Inflammatory macrophage (primary cell): ENCODE data around the gene ZNF511.
"Not testable (repeated sequence)": the region's sequence is repeated elsewhere in the genome, so short reads cannot be mapped to it uniquely, and the experiment has no call there.

ENCODE experiments used
- DNase-seq, 2 donors: peaks; one replicate each; pipeline ENCODE4 v3.0.0-alpha.2; 2020 to 2022
- total RNA-seq, 18 experiments: gene quantifications; one replicate each; lab custom pipeline; 2026; ENCODE audit warnings: mixed read lengths in 6 of 18, inconsistent platforms in 2 of 18; lab: John Stamatoyannopoulos, UW

The ZNF511 gene
- 1.7 to 10.5 (median 4.8) reads per million in 18 experiments for total RNA-seq

- peak; percentile 86 to 92 for DNase-seq
These were observed at the start of gene ZNF511, which contains the start of gene TUBGCP2 for GRCh38 chr10:133308421-133309099. ZNF511 (plus strand) TSS chr10:133308914; CDS start chr10:133308944, 30 bp downstream. TUBGCP2 (minus strand) TSS chr10:133308872; CDS start chr10:133302941, 5,931 bp downstream.

DNA sequence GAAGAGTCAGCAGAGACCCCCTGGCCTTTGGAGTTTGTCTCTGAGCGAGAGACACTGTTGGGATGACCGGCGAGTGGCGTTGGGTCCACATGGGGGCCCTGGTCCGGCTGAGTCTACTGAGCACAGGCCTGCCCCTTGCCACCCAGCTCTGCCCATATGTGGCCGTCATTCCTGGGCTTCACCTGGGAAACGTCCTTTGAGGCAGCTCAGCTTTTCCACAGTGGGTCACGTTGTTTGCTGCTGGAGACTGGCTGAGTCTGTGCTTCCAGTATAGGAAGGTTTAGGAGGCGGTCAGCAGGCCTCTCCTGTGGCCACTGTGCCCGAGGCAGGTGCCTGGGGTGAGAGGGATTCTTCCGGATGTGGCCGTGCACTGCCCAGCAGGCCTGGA lies 49.1 kb upstream of the ZNF511 start:
- DNase-seq = no peak

- peak; percentile 62 to 76 for DNase-seq
These were observed 47.6 kb upstream of the ZNF511 start for GRCh38 chr10:133260895-133261725.

- DNase-seq = peak; percentile 69 to 83
These were observed 46.9 kb upstream of the ZNF511 start for GRCh38 chr10:133261726-133262325.

DNA sequence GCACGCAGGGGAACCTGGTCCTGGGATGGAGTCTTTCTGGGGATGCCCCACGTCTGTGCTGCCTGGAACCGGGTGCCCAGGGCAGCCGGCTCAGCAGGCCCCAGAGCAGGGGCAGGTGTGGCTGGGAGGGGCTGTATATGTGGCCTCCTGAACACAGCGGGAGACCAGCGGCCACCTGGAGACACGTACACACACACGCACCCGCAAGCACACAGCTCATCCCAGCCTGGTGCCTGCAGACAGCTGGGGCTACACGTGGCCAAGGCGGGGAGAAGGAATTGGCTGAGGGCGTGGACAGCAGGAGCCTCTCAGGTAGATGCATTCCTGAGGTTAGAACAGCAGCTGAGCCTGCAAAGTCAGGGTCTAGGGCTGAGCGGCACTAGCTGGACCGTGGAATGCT lies 46.0 kb upstream of the ZNF511 start:
- DNase-seq = no peak

GRCh38 chr10:133263674-133264073 lies 45.0 kb upstream of the ZNF511 start:
- DNase-seq = no peak

DNA sequence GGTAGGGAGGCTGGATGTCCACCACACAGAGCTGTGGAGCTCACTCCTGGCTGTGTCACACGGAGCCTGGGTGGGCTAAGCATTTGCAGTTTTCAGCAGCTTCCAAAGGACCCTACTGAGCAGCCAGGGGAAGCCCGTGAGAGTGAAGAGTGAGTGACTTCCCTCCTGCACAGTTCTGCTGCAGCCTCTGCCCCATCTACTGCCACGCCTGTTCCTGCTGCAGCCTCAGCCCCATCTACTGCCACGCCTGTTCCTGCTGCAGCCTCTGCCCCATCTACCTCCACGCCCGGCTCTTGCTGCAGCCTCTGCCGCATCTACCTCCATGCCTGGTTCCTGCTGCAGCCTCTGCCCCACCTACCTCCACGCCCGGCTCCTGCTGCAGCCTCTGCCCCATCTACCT lies 44.3 kb upstream of the ZNF511 start:
- DNase-seq = peak; percentile 56 to 71

GRCh38 chr10:133265052-133265451 lies 43.7 kb upstream of the ZNF511 start:
- not testable (repeated sequence) for DNase-seq

DNA sequence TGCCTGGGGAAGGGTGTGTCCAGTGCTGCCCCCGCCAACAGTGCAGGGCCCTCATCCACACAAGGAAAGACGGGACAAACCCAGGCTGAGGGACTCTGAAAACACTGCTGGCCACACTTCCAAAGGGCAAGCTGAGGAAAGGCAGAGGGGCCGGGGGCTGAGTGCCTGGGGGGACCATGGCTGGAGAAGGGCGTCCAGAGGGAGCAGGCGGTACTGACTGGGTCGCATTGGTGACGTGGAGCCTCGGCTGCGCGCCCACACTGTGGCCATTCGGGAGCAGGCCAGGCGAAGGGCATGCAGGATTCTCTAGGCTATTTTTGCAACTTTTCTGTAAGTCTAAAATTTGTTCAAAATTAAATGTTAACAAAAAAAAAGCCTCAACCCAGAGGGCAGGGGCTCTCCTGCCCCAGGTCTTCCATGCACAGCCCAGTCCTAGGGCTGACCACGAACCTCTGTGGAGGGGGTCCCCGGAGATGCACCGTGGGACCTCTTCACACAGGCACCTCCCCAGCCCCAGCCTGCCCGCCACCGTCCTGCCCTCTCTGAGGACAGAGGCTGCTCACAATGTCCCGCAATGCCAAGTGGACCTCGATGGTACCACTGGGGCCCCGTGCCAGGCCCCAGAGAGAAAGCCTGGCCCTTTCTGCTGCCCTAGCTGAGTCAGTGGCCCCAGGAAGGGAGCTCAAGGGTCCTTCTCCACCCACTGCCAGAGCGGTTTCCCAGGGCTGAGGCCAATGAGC lies 42.5 kb upstream of the ZNF511 start:
- DNase-seq = no peak

DNA sequence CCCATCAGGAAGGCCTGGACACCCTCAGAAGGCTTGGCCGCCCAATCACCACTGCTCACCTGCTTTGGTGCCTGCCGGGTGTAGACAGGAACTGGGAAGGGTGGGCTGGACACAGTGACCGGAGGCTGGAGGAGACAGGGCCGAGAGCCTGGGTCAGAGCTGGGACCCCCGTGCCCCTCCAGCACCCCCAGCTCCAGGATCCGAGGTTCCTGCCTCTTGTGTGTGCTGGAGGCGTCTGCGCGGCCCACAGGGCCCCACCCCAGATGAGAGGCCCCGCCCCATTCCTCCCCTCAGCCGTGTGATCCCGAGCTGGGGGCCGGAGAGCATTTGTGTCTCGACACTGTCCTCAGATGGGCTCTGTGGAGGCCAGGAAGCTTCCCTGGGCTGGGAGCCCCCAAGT lies 41.4 kb upstream of the ZNF511 start:
- no peak for DNase-seq

DNA sequence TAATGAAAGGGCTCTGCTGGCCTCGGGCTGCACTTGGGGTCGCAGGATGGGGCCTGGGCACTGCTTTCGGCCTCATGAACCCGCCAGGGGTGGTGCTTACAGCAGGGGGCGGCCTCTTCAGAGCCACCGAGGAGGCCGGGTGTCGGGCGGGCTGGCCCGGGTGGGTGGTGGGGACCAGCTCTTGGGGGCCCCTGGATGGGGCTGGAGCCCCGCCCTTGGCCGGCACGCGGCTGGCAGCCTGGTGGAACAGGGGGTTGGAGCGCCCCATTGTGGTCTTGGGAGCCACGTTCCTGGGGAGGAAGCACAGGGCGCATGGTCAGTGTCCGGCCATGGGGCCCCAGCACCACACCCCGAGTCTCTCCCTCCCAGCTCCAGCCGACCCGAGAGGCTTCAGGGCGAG lies 40.9 kb upstream of the ZNF511 start:
- no peak for DNase-seq

DNA sequence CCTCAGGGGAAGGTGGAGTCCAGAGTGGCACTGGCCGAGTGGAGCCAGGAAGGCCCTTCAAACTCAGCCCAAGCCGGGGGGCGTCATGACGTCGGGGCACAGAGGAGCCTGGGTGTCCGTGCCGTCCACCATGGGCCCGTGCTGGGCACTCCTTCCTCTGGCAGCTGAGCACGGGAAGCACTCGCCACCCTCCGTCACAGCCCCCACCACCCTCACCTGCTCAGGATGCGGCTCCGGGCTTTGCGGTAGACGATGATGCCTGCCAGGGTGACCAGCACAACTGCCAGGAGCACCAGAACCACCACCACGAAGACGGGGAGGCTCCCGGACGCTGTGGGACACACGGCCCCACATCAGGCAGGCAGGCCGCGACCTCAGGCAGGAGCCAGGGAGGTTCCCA lies 40.2 kb upstream of the ZNF511 start:
- DNase-seq = no peak

GRCh38 chr10:133269367-133269766 lies 39.3 kb upstream of the ZNF511 start:
- DNase-seq = no peak

DNA sequence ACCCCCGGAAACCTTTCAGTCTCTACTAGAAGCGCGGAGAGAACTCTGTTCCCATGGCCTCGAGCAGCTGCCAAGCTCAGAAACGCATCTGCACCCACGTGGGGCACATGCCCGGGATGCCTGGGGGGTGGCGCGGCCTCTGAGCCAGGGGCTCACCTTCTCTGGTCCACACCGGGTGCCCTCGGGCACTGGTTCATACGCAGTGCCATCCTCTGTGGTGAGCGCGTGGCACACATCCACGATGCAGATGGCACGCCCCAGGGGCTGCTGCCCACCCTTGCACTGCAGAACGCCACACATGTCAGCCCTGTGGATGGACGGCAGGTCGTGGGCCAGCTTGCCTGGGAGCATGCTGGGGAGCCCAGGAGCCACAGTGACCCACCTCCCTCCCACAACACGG lies 38.5 kb upstream of the ZNF511 start:
- DNase-seq = no peak

DNA sequence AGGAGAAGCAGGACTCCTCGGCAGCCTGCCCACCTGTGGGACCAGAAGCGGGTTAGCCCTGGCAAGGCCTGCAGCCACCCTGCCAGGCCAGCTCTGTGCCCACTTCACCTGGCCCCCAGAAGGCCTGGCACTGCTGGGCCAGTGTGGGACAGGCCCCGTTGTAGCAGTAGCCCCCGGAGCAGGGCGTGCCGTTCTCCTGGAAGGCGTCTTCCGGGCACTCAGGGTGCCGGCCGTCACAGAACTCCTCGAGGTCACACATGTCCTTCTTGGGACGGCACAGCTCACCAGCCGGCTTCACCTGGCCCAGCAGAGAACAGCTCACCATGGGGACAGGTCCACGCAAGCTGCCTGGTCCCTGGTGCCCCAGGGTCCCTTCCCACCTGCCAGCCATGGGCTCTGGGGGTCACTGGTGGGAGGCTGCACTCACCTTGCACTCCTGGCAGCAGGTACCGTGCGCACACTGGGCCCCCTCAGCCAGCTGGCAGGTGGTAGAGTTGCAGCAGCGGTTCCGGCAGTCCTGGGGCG lies 37.9 kb upstream of the ZNF511 start:
- no peak for DNase-seq

DNA sequence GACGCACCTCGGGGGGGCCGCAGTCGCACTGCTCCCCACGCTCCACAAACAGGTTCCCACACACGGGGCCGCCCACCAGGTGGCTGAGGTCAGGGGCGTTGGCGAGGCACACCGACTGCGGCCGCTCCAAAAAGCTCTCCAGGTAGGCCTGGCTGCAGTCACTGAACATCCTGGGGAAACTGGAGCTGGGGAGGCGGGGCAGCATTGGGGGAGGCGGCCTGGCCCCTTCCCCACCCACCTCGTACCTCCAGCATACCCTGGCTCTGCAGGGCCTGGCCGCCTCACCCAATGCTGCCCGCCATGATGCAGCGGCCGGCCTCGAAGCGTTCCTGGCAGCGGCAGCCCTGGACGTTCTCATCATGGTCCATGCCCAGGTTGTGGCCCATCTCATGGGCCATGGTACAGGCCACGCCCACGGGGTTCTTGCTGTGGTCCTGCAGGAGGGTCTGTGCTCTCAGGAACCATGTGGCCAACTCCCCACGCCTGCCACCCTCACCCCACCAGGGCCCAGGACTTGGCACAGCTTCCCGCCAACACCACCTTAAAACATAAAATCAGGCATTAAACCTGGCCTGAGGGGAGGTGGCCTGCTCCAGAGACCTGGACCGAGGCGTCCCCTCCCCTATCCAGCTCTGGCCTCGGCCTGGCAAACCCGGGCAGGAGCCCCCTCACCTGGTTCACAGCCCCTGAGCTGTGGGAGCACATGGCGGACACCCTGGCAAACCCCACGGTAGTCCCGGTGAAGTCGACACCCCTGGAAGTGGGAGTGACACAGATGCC lies 37.0 kb upstream of the ZNF511 start:
- DNase-seq = no peak

GRCh38 chr10:133272301-133272963 lies 36.3 kb upstream of the ZNF511 start:
- DNase-seq = no peak

DNA sequence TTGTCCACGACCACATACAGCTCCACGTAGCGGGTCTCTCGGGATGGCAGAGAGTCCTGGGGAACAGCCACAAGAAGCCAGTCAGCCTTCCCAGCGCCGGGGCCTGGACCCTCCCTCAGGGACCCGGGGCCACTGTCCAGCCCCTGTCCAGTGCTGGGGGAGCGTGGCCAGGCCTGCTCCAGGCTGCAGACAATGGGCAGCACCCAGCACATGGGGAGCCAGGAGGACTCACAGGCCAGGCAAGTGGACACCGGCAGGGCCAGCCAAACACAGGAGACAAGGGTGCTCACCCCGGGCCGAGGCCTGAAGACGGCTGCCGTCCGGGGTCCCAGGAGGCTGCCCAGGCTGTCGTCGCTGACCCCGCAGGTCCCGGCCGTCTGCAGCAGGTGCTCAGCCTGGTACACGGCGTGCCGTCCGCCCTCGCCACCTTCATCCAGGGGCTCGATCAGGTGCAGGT lies 35.7 kb upstream of the ZNF511 start:
- DNase-seq = no peak

- no peak for DNase-seq
These were observed 35.1 kb upstream of the ZNF511 start for GRCh38 chr10:133273534-133274143.
